Neural progenitor cell (in vitro differentiated cells): ENCODE results near the gene MRTFB. TPM values are rescaled to one million over a fixed set of nuclear protein-coding genes. Genes with fewer than 3 reads are reported as not detected.
A peak's percentile ranks its signal among the peaks of the same experiment; 100 is the strongest.

Source experiments
- DNase-seq: peaks from one replicate; pipeline ENCODE4 v3.0.0-alpha.2; 2016; ENCODE audit warnings: low spot score
- H2AFZ ChIP-seq: fragments of 200-600 bp; sonication (generic); replicated peaks from 2 replicates; pipeline ENCODE4 v1.6.1; 2016; ENCODE audit warnings: antibody characterized with exemption
- H3F3A ChIP-seq: fragments of 200-600 bp; sonication (generic); 2 replicates; pipeline ENCODE4 v1.6.1; 2016; ENCODE audit warnings: antibody characterized with exemption, low read depth
- H3K27ac ChIP-seq: fragments of 200-600 bp; sonication (generic); 2 replicates; pipeline ENCODE4 v1.5.1; 2016; ENCODE audit warnings: mild to moderate bottlenecking
- H3K27me3 ChIP-seq: fragments of 200-600 bp; sonication (generic); 2 replicates; pipeline ENCODE4 v1.6.1; 2016; ENCODE audit warnings: mild to moderate bottlenecking, moderate library complexity
- H3K36me3 ChIP-seq: fragments of 200-600 bp; sonication (generic); 2 replicates; pipeline ENCODE4 v1.5.1; 2016
- H3K4me1 ChIP-seq: fragments of 200-600 bp; sonication (generic); 2 replicates; pipeline ENCODE4 v1.6.1; 2016; ENCODE audit warnings: mixed run types
- H3K4me2 ChIP-seq: fragments of 200-600 bp; sonication (generic); 2 replicates; pipeline ENCODE4 v1.6.1; 2016
- H3K4me3 ChIP-seq: fragments of 200-600 bp; sonication (generic); 2 replicates; pipeline ENCODE4 v1.5.1; 2016
- H3K79me2 ChIP-seq: fragments of 200-600 bp; sonication (generic); 2 replicates; pipeline ENCODE4 v1.6.1; 2016; ENCODE audit warnings: low read depth
- H3K9ac ChIP-seq: fragments of 200-600 bp; sonication (generic); 2 replicates; pipeline ENCODE4 v1.6.1; 2016
- H3K9me3 ChIP-seq: fragments of 200-600 bp; sonication (generic); 2 replicates; pipeline ENCODE4 v1.5.1; 2016; ENCODE audit warnings: low read depth
- H4K20me1 ChIP-seq: fragments of 200-600 bp; sonication (generic); 2 replicates; pipeline ENCODE4 v1.6.1; 2016; ENCODE audit warnings: low read depth
- H3K27ac Mint-ChIP-seq: 3 replicates; pipeline ENCODE4 v1.8.0; 2021; ENCODE audit warnings: mixed read lengths
- H3K27me3 Mint-ChIP-seq: 2 replicates; pipeline ENCODE4 v1.8.0; 2022; ENCODE audit warnings: low read depth, mild to moderate bottlenecking, inconsistent platforms, moderate library complexity, mixed read lengths; ENCODE audit not compliant: insufficient read depth
- H3K36me3 Mint-ChIP-seq: 3 replicates; pipeline ENCODE4 v1.8.0; 2021; ENCODE audit warnings: mixed read lengths
- H3K4me1 Mint-ChIP-seq: 3 replicates; pipeline ENCODE4 v1.8.0; 2021; ENCODE audit warnings: mixed read lengths
- H3K4me3 Mint-ChIP-seq: 3 replicates; pipeline ENCODE4 v1.8.0; 2021; ENCODE audit warnings: mild to moderate bottlenecking, moderate library complexity, mixed read lengths
- H3K9me3 Mint-ChIP-seq: 3 replicates; pipeline ENCODE4 v1.8.0; 2020; ENCODE audit warnings: mixed read lengths
- EZH2 ChIP-seq: fragments of 200-600 bp; sonication (generic); IDR thresholded peaks from 2 replicates; pipeline ENCODE4 v1.6.1; 2017; ENCODE audit warnings: antibody characterized with exemption, mild to moderate bottlenecking, moderate library complexity
- EZH2phosphoT487 ChIP-seq: fragments of 200-600 bp; sonication (generic); IDR thresholded peaks from 2 replicates; pipeline ENCODE4 v1.6.1; 2017; ENCODE audit warnings: antibody characterized with exemption
- total RNA-seq: library from RNA; depleted of rRNA; stranded (reverse); fragments of >200 nt; gene quantifications from 2 replicates; pipeline ENCODE4 v1.2.3, GENCODE V29; 2015; ENCODE audit warnings: low replicate concordance
- TF ChIP-seq, protein P1 (sequence below): fragments of 200-600 bp; sonication (generic); IDR thresholded peaks from 2 replicates; pipeline ENCODE4 v1.5.1; 2017; ENCODE audit warnings: antibody characterized with exemption, mild to moderate bottlenecking

MRTFB gene
- total RNA-seq, 1 donor from 2014 or later: 26.8 TPM

- Mint-ChIP-seq H3K4me1 (peaks cover 17% of the 10 kb centered on the region), H3K27me3 (peaks cover 9% of the 10 kb centered on the region), H3K27ac (no peak overlapping the region), H3K9me3 (no peaks in the 10 kb centered on the region), H3K4me3 (no peak overlapping the region), H3K36me3 (no peaks in the 10 kb centered on the region)
- no peaks in the 10 kb centered on the region for H4K20me1 ChIP-seq
- no peak overlapping the region for H3K27ac ChIP-seq
- DNase-seq: no peak
- no peaks in the 10 kb centered on the region for H3K4me1 ChIP-seq
- peaks cover 22% of the 10 kb centered on the region for H3F3A ChIP-seq
- no peak overlapping the region for H2AFZ ChIP-seq
- H3K79me2 ChIP-seq: peaks cover 15% of the 10 kb centered on the region
- H3K4me3 ChIP-seq: no peak overlapping the region
- no peak overlapping the region for H3K9ac ChIP-seq
- peaks cover 8% of the 10 kb centered on the region for H3K27me3 ChIP-seq
- H3K9me3 ChIP-seq: no peaks in the 10 kb centered on the region
- TF ChIP-seq, protein P1, sequence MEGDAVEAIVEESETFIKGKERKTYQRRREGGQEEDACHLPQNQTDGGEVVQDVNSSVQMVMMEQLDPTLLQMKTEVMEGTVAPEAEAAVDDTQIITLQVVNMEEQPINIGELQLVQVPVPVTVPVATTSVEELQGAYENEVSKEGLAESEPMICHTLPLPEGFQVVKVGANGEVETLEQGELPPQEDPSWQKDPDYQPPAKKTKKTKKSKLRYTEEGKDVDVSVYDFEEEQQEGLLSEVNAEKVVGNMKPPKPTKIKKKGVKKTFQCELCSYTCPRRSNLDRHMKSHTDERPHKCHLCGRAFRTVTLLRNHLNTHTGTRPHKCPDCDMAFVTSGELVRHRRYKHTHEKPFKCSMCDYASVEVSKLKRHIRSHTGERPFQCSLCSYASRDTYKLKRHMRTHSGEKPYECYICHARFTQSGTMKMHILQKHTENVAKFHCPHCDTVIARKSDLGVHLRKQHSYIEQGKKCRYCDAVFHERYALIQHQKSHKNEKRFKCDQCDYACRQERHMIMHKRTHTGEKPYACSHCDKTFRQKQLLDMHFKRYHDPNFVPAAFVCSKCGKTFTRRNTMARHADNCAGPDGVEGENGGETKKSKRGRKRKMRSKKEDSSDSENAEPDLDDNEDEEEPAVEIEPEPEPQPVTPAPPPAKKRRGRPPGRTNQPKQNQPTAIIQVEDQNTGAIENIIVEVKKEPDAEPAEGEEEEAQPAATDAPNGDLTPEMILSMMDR: no peak
- TF ChIP-seq EZH2 (no peak), EZH2phosphoT487 (no peak)
- no peak overlapping the region for H3K4me2 ChIP-seq
- H3K36me3 ChIP-seq: no peaks in the 10 kb centered on the region
These were observed 227.4 kb downstream of the MRTFB start for GRCh38 chr16:14298374-14299122.

- no peak overlapping the region for H3K27ac Mint-ChIP-seq
- Histone ChIP-seq H3K9me3 (no peaks in the 10 kb centered on the region), H3K9ac (no peak overlapping the region), H4K20me1 (no peaks in the 10 kb centered on the region), H3K27me3 (peaks cover 8% of the 10 kb centered on the region), H3K4me3 (peak overlapping the region; percentile 100), H3K4me2 (peak overlapping the region; percentile 95), H2AFZ (no peak overlapping the region), H3K79me2 (peaks cover 37% of the 10 kb centered on the region), H3K27ac (no peak overlapping the region), H3K4me1 (peaks cover 11% of the 10 kb centered on the region), H3K36me3 (no peaks in the 10 kb centered on the region), H3F3A (peaks cover 38% of the 10 kb centered on the region)
- H3K4me1 Mint-ChIP-seq: peaks cover 31% of the 10 kb centered on the region
- peak overlapping the region; percentile 81 for H3K4me3 Mint-ChIP-seq
- TF ChIP-seq EZH2phosphoT487 (no peak), EZH2 (no peak)
- TF ChIP-seq, protein P1: peak; percentile 48
- no peaks in the 10 kb centered on the region for H3K9me3 Mint-ChIP-seq
- peaks cover 11% of the 10 kb centered on the region for H3K27me3 Mint-ChIP-seq
- peak; percentile 62 for DNase-seq
- no peaks in the 10 kb centered on the region for H3K36me3 Mint-ChIP-seq
These were observed 229.6 kb downstream of the MRTFB start for GRCh38 chr16:14300705-14301168.

GRCh38 chr16:14301169-14302030, 230.3 kb downstream of the MRTFB start:
- Histone ChIP-seq H3K4me1 (peaks cover 17% of the 10 kb centered on the region), H3F3A (peaks cover 45% of the 10 kb centered on the region), H3K9ac (no peak overlapping the region), H3K4me2 (peak overlapping the region; percentile 95), H3K4me3 (peak overlapping the region; percentile 100), H3K79me2 (peaks cover 42% of the 10 kb centered on the region), H4K20me1 (no peaks in the 10 kb centered on the region), H3K36me3 (no peaks in the 10 kb centered on the region), H2AFZ (peak overlapping the region; percentile 57), H3K9me3 (no peaks in the 10 kb centered on the region), H3K27ac (no peak overlapping the region), H3K27me3 (peaks cover 8% of the 10 kb centered on the region)
- no peaks in the 10 kb centered on the region for H3K9me3 Mint-ChIP-seq
- no peak overlapping the region for H3K27ac Mint-ChIP-seq
- H3K4me1 Mint-ChIP-seq: peaks cover 38% of the 10 kb centered on the region
- no peak for TF ChIP-seq EZH2phosphoT487
- no peak for TF ChIP-seq EZH2
- TF ChIP-seq, protein P1: no peak
- DNase-seq: peak; percentile 42
- H3K27me3 Mint-ChIP-seq: peaks cover 8% of the 10 kb centered on the region
- peak overlapping the region; percentile 81 for H3K4me3 Mint-ChIP-seq
- H3K36me3 Mint-ChIP-seq: no peaks in the 10 kb centered on the region
